DMS79 (cell line): Measurements from ENCODE around the gene NBEAL1.
"Not testable (repeated sequence)": the region's sequence is repeated elsewhere in the genome, so short reads cannot be mapped to it uniquely, and the experiment has no call there.

Source experiments
- DNase-seq: peaks from one replicate; lab custom pipeline; 2025; lab: John Stamatoyannopoulos, UW

Gene NBEAL1

DNA sequence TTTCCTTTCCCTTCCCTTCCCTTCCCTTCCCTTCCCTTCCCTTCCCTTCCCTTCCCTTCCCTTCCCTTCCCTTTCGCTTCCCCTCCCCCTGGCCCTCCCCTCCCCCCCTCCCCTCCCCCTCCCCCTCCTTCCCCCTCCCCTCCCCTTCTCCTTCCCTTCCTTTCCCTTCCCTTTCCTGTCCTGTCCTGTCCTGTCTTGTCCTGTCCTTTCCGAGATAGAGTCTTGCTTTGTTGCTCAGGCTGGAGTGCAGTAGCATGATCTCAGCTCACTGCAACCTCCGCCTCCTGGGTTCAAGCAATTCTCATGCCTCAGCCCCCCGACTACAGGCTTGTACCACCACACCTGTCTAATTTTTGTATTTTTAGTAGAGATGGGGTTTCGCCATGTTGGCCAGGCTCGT lies 24.5 kb downstream of the NBEAL1 start:
- DNase-seq: not testable (repeated sequence)

DNA sequence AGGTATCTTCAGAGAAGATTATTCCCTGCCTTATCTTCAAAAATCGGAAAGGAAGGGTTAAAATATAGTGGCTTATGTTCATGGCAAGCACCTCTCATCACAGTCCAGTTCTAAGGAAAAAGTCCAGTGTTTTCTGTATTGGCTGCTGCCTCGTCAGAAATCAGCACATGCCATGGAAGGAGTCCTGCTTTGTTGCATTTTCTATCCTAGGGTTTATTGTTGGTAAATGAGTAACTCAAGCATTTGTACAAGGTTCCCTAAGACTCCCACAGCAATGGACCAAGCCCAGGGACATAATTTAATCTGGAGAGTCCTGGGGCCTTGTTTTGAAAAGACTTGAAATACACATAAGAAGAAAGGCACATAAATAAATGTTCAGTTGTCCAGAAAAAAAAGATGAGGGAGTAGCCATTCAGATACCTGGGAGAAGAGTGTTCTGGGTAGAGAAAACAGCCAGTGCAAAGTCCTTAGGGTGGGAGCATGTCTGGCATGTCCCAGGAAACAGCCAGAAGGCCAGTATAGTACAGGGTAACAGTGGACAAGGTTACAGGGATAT lies 26.4 kb downstream of the NBEAL1 start:
- DNase-seq: no peak

DNA sequence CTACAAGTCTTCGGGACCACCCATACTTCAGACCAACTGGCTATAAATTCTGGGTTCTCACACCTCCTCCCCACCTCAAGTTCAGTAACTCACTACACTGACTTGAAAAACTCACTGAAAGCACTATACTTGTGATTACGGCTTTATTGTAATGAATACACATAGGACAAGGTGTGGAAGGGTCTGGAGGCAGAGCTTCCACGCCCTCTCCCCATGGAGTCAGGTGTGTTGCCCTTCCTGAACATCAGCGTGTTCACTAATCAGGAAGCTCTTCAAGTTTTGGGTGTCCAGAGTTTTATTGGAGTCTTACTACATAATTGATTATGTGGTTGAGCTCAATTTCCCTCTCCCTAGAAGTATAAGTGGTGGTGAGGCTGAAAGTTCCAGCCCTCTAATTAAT lies 27.5 kb downstream of the NBEAL1 start:
- DNase-seq: no peak

DNA sequence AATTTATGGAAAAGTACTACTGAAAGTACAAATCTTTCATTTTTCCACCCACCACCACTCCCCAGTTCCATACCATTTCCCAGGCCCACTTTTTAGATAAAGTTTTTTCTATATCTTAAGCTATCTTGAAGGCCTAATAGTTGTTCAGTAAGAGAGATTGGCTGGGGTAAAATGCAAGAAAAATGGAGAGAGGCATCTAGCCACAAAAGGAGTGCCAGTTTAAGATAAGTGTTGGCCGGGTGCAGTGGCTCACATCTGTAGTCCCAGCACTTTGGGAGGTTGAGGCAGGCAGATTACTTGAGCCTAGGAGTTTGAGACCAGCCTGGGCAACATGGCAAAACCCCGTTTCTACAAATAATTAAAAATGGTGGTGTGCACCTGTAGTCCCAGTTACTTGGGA lies 28.6 kb downstream of the NBEAL1 start:
- no peak for DNase-seq

DNA sequence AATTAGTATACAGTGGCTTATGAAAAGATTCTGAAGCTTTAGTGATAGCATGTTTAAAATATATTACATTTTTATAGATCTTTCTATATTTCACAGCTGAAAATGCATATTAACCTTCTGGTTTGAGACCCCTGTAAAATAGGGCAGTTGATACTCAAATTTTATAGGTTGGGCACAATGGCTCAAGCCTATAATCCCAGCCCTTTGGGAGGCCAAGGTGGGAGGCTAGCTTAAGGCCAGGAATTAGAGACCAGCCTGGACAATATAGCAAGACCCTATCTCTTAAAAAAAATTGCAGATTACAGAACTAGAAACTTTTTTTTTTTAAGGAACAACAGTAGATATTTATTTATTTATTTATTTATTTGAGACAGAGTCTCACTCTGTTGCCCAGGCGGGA lies 31.2 kb downstream of the NBEAL1 start:
- no peak for DNase-seq

DNA sequence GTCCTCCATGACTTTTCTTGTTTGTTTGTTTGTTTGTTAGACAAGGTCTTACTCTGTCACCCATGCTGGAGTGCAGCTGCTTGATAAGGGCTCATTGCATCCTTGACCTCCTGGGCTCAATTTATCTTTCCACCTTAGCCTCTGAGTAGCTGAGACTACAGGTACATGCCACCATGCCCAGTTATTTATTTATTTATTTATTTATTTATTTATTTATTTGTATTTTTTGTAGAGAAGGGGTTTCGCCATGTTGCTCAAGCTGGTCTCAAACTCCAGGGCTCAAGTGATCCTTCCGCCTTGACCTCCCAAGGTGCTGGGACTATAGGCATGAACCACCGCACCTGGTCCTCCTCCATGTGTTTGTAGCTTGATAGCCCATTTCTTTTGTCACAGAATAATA lies 37.9 kb downstream of the NBEAL1 start:
- DNase-seq: no peak

DNA sequence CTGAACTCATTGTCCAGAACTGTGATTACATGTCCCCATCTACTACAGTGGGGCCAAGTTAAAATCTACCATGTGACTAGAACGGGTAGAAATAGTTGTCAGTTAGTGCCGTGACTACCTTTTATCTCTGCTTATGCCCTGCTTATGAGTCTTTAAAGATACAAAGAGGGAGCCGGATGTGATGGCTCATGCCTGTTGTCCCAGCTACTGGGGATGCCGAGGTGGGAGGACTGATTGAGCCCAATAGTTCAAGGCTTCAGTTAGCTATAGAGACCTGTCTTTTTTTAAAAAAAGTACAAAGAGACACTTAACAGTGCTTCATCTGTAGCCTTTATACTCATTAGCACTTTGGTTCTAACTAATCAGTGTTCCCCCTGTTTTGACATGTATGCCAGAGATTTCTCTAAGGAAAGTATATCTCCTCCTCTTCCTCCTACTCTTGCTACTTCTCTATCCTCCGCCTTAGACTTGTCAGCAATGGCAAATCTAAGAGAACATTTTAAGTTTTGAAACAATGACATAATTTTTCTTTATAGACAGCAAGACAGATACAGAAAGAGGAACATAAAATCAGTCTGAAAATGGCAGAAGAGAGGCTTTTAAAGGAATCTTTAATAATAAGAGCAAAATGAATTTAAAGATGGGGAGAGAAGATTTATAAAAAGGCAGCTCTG lies 45.0 kb downstream of the NBEAL1 start:
- no peak for DNase-seq

DNA sequence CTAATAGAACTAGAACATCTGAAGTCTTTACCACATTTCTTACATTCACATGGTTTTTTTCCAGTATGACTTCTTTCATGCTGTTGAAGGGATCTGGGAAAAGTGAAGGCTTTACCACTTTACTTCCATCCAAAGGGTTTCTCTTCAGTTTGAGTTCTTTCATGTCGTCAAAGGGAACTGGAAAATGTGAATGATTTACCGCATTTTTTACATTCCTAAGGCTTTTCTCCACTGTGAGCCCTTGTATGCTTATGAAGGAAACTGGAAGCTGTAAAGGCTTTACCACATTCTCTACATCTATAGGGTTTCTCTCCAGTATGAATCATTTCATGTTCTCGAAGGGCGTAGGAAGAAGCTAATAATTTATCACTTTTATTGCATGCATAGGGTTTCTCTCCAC lies 46.7 kb downstream of the NBEAL1 start:
- no peak for DNase-seq

DNA sequence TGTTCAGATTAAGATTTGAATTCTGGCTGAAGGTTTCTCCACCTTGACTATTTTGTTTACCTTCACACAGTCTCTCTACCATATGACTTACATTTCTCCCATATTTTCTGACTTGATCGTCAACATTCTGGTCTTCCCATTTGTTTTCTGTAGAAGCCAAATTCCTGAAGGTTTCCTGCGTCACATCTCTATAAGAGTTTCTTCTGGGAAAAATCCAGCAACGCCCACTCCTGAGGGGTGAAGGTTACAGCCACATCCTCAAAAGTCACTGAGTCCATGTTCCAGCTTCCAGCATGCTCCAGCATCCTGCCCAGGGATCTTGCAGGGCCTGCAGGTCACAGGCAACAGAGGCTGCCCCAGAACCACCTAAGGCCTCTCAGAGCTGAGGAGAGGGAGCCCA lies 47.5 kb downstream of the NBEAL1 start:
- DNase-seq: no peak

DNA sequence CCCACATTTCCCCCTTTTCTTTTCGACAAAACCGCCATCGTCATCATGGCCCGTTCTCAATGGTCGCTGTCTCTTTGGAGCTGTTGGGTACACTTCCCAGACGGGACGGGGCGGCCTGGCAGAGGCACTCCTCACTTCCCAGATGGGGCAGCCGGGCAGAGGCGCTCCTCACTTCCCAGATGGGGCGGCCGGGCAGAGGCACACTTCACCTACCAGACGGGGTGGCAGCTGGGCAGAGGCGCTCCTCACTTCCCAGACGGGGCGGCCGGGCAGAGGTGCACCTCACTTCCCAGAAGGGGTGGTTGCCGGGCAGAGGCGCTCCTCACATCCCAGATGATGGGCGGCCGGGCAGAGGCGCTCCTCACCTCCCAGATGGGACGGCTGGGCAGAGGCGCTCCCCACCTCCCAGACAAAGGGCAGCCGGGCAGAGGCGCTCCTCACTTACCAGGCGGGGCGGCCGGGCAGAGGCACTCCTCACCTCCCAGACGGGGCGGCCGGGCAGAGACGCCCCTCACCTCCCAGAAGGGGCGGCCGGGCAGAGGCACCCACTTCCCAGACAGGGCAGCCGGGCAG lies 51.9 kb downstream of the NBEAL1 start:
- not testable (repeated sequence) for DNase-seq

DNA sequence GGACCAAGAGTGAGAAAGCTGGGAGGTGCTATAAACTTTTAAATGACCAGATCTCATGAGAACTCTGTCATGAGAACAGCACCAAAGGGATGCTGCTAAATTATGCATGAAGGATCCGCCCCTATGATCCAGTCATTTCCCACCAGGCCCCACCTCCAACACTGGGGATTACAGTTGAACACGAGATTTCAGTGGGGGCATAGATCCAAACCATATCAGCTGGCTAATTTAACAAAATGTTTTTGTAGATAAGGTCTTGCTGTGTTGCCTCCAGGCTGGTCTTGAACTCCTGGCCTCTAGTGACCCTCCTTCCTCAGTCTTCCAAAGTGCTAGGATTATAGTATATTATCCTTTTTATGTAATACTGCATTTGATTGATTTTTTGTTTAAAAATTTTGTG lies 56.0 kb downstream of the NBEAL1 start:
- DNase-seq: no peak

DNA sequence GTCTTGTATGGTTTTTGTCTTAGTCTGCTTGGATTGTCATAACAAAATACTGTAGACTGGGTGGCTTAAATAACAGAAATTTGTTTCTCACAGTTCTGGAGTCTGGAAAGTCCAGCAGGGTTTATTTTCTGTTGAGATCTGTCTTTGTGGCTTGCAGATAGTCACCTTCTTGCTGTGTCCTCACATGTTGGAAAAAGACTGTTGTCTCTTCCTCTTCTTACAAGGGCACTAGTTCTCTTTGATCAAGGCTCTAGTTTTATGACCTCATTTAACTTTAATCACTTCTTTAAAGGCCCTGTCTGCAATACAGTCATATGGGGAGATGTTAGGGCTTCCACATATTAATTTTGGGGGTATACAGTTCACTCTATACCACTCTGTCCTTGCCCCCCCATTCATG lies 56.5 kb downstream of the NBEAL1 start:
- no peak for DNase-seq

DNA sequence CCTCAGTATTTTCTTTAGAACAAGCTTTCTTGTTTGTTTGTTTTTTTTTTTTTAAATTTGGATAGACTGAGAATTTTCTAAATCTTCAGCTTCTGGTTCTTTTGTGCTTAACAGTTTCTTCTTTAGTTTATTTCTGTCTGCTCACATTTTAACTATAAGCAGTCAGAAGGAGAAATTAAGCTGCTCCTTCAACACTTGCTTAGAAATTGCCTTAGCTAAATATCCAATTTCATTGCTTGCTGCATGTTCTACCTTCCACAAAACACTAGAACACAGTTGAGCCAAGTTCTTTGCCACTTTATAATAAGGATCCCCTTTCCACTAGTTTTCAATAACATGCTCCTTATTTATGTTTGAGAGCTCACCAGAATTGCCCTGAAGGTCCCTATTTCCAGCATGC lies 57.7 kb downstream of the NBEAL1 start:
- no peak for DNase-seq

DNA sequence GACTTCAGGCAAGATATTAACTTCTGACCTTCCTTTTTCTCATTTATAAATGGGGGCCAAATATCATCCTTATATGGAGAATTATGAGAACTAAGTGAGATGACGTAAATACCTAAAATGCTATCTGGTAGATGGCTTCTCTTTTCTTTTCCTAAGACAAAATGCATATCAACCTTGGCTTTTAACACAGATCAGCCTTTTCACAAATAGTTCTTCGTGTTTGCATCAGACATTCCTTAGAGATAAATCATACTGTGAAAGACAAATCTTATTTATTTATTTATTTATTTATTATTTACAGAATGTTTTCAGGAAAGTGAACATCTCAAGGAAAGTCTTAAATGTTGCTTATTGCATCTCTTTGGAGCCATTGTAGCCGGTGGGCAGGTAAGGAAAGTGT lies 62.8 kb downstream of the NBEAL1 start:
- DNase-seq: no peak

DNA sequence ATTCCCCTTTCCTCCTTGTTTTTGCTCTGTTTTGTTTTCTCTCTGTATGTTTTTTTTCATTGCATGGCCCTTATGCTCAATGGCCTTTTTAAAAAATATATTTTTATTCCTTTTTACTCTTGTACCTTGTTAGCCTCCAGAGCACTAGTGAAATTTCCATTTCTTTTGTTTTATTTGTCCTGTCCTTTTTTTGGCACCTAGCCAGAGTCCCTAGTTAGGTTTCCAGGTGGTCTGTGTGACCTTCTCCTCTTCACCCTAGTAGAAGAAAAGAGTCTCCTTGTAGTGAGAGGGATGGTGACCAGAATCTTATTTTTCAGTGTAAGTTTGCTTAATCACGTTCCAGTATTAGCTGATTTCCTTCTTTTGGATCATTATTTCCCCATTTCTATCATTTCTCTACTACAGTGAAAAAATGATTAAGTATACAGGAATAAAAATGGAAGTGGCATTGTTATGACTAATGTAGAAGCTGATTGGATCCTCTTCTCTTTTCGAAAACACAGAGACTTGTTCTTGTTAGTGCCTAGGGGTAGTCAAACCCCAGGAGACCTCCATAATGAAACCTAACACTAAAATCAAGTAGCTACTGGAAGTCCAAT lies 65.9 kb downstream of the NBEAL1 start:
- no peak for DNase-seq

DNA sequence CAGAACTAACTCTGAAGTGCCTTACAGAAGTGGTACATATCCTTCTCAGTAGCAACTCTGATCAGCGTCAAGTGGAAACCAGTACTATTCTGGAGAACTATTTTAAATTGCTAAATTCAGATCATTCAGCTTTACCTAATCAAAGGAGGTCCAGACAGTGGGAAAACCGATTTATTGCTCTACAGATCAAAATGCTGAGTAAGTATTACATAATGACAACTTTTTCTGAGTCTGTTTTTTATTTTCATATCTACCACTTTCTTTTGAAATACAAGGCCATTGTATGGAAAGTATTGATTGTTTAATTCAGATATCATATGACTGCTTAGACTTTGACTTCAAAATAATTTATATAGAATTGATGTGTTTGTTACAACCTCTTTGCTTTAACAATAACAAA lies 68.7 kb downstream of the NBEAL1 start:
- DNase-seq: no peak

DNA sequence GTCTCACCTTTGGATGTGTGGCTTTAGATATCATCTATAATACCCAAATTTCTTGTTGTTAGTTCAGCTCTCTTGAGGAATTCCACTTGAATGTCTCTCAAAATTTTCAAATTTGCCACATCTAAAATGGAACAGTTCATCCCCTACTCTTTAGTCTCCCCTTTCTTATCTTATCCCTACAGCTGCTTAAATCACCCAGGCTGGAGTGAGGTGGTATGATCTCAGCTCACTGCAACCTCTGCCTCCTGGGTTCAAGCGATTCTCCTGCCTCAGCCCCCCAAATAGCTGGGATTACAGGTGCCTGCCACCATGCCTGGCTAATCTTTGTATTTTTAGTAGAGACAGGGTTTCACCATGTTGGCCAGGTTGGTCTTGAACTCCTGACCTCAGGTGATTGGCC lies 71.7 kb downstream of the NBEAL1 start:
- DNase-seq: not testable (repeated sequence)

DNA sequence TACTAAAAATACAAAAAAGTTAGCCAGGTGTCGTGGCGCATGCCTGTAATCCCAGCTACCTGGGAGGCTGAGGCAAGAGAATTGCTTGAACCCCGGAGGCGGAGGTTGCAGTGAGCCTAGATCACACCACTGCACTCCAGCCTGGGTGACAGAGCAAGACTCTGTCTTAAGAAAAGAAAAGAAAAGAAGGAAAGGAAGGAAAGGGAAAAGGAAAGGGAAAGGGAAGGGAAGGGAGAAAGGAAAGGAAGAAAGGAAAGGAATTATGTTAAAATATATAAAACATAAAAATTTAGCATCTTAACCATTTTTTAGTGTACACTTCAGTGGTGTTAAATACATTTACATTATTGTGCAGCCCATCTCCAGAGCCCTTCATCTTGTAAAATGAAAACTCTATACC lies 76.0 kb downstream of the NBEAL1 start:
- not testable (repeated sequence) for DNase-seq

DNA sequence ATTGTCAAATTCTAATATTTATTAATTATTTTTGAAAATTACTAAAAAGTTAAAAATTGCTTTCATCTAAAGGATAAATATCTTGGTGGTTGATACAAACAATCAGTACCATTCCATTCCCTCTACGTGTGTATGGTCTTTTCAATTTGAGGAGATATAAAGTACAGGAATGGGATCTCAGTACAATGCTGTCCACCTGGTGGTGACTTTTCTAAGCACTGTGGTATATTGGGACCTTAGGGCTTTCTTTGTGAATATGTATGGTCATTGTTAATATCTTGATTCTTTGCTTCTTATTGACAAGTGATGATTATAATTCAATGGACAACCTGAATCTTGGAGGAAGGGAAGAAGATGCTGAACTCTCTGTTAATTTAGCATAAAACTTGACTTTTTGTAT lies 83.1 kb downstream of the NBEAL1 start:
- no peak for DNase-seq

DNA sequence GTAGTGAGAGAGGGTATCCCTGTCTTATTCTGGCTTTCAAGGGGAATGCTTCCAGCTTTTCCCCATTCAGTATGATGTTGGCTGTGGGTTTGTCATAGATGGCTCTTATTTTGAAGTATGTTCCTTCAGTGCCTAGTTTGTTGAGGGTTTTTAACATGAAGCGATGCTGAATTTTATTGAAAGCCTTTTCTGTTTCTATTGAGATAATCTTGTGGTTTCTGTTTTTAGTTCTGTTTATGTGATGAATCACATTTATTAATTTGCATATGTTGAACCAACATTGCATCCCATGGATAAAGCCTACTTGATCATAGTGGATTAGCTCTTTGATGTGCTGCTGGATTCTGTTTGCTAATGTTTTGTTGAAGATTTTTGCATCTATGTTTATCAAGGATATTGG lies 87.7 kb downstream of the NBEAL1 start:
- DNase-seq: not testable (repeated sequence)

DNA sequence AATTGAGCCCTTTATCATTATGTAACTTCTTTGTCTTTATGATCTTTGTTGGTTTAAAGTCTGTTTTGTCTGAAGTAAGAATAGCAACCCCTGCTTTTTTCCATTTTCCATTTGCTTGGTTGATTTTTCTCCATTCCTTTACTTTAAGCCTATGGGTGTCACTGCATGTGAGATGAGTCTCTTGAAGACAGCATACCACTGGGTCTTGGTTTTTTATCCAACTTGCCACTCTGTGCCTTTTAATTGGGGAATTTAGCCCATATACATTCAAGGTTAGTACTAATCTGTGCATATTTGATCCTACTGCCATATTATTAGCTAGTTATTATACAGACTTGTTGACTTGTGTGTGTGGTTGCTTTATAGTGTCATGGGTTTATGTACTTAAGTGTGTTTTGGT lies 89.6 kb downstream of the NBEAL1 start:
- no peak for DNase-seq

DNA sequence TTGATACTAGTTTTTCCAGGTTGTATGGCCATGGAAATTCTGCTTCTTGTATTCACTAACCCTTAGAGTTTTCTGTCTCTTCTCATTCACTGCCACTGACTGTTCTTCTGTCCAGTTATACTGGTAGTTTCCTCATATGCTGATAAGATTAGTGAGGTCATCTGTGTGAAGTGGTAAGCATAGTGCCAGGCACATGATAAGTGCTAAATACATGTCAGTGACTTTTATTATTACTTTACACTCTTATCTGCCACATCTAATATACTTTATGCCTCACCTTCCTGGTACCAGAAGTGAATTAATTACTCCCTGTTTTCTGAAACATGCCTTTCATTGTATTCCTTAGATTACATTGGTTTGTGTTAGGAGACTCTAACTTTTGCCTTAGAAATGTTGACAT lies 91.3 kb downstream of the NBEAL1 start:
- DNase-seq: no peak

DNA sequence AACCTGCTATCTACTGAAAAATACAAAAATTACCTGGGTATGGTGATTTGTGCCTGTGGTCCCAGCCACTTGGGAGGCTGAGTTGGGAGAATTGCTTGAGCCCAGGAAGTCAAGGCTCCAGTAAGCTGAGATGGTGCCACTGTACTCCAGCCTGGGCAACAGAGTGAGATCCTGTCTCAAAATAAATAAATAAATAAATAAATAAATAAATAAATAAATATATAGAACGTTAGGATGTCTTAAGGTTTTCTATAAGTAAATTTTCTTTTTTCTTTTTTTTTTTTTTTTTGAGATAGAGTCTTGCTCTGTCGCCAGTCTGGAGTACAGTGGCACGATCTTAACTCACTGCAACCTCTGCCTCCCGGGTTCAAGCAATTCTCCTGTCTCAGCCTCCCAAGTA lies 95.8 kb downstream of the NBEAL1 start:
- not testable (repeated sequence) for DNase-seq

DNA sequence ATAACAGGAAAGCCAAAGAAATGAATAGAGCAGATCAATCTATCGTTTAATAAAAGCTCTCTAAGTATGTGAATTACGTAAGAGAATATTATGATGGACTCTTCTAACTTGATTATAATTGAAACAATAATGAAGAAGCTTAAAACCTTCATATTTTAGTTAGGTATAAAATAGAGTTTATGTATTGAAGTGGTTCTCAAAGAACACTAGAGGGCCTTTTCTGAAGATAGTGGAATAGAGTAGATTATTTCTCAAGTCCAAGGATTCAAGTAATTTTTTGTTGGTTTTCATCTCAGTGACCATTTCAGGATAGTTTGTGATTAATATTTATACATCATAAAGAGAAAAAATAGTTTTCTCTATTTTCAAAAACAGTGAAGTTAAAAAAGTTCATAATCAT lies 97.7 kb downstream of the NBEAL1 start:
- DNase-seq: no peak
